ENCODE measurements around the gene GATM.

GATM gene, protein sequence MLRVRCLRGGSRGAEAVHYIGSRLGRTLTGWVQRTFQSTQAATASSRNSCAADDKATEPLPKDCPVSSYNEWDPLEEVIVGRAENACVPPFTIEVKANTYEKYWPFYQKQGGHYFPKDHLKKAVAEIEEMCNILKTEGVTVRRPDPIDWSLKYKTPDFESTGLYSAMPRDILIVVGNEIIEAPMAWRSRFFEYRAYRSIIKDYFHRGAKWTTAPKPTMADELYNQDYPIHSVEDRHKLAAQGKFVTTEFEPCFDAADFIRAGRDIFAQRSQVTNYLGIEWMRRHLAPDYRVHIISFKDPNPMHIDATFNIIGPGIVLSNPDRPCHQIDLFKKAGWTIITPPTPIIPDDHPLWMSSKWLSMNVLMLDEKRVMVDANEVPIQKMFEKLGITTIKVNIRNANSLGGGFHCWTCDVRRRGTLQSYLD

DNA sequence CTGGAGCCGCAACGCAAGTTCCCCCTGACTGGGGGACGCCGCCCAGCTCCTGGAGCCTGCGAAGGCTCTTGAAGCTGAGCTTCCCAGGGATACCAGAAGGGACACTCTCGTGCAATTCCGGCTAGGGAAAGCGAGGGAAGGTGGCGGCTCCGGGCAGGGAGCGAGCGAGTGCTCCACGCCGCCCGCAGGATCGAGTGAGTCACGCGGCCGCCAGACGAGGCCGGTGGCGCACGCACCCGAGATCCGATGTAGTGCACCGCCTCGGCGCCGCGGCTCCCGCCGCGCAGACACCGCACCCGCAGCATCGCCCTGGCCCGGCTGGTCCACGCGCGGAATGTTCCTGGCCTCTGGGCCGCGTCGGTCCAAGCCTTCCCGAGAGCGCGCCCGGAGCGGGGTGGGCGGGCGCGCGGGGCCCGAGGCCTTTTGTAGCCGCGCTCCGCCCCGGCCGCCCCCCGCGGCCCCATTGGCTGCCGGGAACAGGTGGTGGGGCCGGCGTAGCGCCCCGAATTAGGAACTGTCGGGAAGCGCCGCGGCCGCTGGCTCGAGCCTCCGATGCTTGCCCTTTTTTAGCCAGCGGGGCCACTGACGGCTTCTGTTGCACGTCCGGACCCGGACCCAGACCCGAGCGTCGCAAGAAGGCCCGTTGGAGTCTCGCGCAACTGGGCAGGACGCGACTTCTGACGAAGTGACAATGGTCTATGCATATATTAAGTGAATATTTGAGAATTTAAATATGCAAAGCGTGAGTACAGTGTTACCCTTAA is at the start of gene GATM:
Gene GATM, minus strand, starts transcription at position 396 of the 764 bp plus-strand sequence. Its CDS starts 91 bp downstream, at position 305.
- H3K36me3 Mint-ChIP-seq, result no peaks in the 10 kb centered on the region
- H3K4me1 Mint-ChIP-seq, result peaks cover 22% of the 10 kb centered on the region
- H3K9me3 Mint-ChIP-seq, result no peaks in the 10 kb centered on the region
- no peak within 1 kb of the TSS for H3K27ac Mint-ChIP-seq
- H3K27me3 Mint-ChIP-seq, result peaks cover 43% of the 10 kb centered on the region
- H3K4me3 Mint-ChIP-seq, result peak within 1 kb of the TSS; percentile 78

DNA sequence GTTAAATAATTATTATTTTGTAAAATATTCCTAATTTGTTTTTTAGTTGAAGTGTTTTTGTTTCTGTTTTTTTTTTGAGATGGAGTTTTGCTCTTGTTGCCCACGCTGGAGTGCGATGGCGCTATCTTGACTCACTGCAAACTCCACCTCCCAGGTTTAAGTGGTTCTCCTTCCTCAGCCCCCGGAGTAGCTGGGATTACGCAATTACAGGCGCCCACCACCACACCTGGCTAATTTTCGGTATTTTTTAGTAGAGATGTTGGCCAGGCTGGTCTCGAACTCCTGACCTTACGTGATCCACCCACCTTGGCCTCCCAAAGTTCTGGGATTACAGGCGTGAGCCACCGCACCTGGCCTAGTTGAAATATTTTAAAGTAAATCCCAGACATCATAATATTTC is 48.7 kb upstream of the GATM start:
- H3K4me3 Mint-ChIP-seq, result no peak overlapping the region
- H3K9me3 Mint-ChIP-seq, result no peaks in the 10 kb centered on the region
- peaks cover 5% of the 10 kb centered on the region for H3K4me1 Mint-ChIP-seq
- H3K27me3 Mint-ChIP-seq, result peaks cover 2% of the 10 kb centered on the region
- peaks cover 1% of the 10 kb centered on the region for H3K36me3 Mint-ChIP-seq
- no peak overlapping the region for H3K27ac Mint-ChIP-seq

DNA sequence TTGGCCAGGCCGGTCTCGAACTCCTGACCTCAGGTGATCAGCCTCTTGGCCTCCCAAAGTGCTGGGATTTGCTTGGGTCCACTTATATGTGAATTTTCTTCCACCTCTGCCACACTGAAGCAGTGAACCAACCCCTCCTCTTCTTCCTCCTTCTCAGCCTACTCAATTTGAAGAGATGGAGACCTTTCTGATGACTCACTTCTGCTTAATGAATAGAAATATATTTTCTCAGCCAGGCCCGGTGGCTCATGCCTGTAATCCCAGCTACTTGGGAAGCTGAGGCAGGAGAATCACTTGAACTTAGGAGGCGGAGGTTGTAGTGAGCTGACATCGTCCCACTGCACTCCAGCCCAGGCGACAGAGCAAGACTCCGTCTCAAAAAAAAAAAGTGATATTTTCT is 46.8 kb upstream of the GATM start:
- no peak overlapping the region for H3K27ac Mint-ChIP-seq
- H3K27me3 Mint-ChIP-seq, result no peaks in the 10 kb centered on the region
- peaks cover 5% of the 10 kb centered on the region for H3K36me3 Mint-ChIP-seq
- no peak overlapping the region for H3K4me3 Mint-ChIP-seq
- no peaks in the 10 kb centered on the region for H3K4me1 Mint-ChIP-seq
- no peaks in the 10 kb centered on the region for H3K9me3 Mint-ChIP-seq

DNA sequence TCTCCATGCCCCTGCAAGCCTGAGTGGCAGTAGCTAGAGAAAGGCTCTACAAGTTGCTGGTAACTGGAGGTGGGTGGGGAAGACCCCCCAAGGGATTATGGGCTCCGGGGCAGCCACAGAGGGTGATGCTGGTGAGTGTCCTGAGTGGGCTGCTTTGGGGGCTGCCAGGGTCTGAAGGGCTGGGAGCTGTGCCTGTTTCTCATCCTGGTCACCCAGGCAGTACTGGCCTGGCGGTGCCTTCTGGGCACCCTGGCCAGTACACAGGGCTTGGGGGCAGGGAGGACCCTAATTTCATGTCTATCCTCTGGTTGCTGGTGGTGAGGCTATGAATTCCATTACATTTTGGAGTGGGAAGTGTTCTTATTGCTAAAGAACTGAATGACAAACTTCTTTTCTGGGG is 46.1 kb upstream of the GATM start:
- Mint-ChIP-seq H3K4me3 (no peak overlapping the region), H3K4me1 (no peaks in the 10 kb centered on the region), H3K36me3 (peaks cover 6% of the 10 kb centered on the region), H3K27me3 (no peaks in the 10 kb centered on the region), H3K27ac (no peak overlapping the region), H3K9me3 (no peaks in the 10 kb centered on the region)

DNA sequence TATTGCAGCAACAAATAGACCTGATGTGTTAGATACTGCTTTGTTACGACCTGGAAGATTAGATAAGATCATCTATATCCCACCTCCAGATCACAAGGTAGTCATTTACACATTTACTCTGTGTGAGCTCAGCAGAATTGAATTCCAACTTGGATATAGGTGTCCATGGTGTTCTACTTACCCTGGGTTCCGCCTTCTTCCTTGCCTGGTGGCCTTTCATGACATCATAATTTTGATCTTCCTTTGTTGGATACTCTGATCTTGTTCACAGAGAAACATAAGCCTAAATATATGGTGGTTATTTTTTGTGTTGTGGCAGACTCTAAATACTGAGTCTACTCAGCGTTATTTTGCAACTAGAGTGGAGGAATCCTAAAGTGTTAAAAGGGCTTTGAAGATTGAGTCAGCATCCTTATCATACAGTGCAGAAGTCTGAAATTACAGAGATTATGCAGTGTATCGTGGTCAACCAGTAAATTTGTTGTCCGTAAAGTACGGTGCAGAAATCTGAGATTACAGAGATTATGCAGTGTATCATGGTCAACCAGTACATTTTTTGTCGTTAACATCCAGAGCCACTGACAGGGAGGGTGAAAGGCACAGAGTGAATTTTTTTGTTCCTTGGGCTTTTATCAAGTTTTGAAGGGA is 39.1 kb upstream of the GATM start:
- peaks cover 21% of the 10 kb centered on the region for H3K4me1 Mint-ChIP-seq
- H3K27ac Mint-ChIP-seq, result no peak overlapping the region
- H3K4me3 Mint-ChIP-seq, result no peak overlapping the region
- H3K27me3 Mint-ChIP-seq, result no peaks in the 10 kb centered on the region
- no peaks in the 10 kb centered on the region for H3K9me3 Mint-ChIP-seq
- H3K36me3 Mint-ChIP-seq, result peaks cover 24% of the 10 kb centered on the region

DNA sequence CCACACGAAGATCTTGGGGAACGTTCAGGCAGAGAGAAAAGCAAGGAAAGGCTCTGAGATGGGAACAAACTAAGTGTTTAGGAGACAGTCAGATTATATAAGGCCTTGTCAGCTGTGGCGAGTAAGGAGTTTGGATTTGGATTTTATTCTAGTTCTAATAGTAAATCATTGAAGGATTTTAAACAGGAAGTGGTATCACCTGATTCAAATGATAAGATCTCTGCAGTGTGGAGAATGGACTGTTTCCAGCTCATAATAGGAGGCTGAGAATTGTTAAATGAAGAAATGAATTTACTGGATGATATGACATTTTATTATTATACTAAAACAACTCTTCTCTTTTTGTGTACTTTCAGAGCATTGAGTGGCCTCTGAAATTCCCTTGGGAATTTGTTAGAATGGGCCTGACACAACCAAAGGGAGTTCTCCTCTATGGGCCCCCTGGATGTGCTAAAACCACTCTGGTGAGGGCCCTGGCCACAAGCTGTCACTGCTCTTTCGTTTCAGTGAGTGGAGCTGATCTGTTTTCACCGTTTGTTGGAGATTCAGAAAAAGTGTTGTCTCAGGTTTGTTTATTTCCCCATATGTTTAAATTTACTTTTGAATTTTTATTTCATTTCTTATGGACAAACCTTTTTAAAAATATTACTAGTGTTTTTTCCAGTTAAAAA is 36.0 kb upstream of the GATM start:
- H3K4me3 Mint-ChIP-seq, result no peak overlapping the region
- H3K9me3 Mint-ChIP-seq, result no peaks in the 10 kb centered on the region
- no peaks in the 10 kb centered on the region for H3K27me3 Mint-ChIP-seq
- no peak overlapping the region for H3K27ac Mint-ChIP-seq
- peaks cover 22% of the 10 kb centered on the region for H3K36me3 Mint-ChIP-seq
- H3K4me1 Mint-ChIP-seq, result peaks cover 22% of the 10 kb centered on the region

DNA sequence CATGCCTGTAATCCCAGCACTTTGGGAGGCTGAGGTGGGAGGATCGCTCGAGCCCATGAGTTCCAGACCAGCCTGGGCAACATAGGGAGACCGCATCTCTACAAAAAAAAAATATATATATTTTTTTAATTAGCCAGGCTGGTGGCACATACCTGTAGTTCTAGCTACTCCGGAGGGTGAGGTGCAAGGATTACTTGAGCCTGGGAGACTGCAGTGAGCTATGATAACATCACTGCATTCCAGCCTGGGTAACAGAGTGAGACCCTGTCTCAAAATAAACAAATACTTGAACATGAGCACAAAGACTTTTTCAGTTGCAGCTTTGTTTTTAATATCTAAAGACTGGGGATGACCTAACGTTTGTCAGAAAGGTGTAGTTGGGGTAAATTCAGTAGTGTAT is 31.3 kb upstream of the GATM start:
- Mint-ChIP-seq H3K27ac (no peak overlapping the region), H3K9me3 (no peaks in the 10 kb centered on the region), H3K4me3 (no peak overlapping the region), H3K4me1 (peaks cover 41% of the 10 kb centered on the region), H3K27me3 (no peaks in the 10 kb centered on the region), H3K36me3 (peaks cover 25% of the 10 kb centered on the region)

DNA sequence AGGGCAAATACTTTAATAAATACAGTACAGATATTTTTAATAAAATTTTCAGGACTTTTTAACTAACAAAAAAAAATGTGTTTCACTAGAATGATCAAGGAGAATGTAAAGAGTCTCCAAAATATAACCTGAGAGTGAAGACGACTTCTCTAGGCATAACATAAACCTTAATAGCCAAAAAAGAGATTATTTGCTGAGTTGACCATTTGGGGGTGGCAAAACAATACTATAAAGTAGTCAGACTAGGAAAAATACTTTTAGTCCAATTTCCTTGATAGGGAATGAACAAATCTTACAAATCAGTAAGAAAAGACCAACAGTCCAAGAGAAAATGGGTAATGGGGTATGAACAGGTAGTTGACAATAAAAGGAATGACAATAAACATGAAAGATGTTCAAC is 29.4 kb upstream of the GATM start:
- H3K4me1 Mint-ChIP-seq, result peaks cover 28% of the 10 kb centered on the region
- no peaks in the 10 kb centered on the region for H3K9me3 Mint-ChIP-seq
- H3K27ac Mint-ChIP-seq, result no peak overlapping the region
- peaks cover 21% of the 10 kb centered on the region for H3K36me3 Mint-ChIP-seq
- H3K27me3 Mint-ChIP-seq, result no peaks in the 10 kb centered on the region
- no peak overlapping the region for H3K4me3 Mint-ChIP-seq

DNA sequence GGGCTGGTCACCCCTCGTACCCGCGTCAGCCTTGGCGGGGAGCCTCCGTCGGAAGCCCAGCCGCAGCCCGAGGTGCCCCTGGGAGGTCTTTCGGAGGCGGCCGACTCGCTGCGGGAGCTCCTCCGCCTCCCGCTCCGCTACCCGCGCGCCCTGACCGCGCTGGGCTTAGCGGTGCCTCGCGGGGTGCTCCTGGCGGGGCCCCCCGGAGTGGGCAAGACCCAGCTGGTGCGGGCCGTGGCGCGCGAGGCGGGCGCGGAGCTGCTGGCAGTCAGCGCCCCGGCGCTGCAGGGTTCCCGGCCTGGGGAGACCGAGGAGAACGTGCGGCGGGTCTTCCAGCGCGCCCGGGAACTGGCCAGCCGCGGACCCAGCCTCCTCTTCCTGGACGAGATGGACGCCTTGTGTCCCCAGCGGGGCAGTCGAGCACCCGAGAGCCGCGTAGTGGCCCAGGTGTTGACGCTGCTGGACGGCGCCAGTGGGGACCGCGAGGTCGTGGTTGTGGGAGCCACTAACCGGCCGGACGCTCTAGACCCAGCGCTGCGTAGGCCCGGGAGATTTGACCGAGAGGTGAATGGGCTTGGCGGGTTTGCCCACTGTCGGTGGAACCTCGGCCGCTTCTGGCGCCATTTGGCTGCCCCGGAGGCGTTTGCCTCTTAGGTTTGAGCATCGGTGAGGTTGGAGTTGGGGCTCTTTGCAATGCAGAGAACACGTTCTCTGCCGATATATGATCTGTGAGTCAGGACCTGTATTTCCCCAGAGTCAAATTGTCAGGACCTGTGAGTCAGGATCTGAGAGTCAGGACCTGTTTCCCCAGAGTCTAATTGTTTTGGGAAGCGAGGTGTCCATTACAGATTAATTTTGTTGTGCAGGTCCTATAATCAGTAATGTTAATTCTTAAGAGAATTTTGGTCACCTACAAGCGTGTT is 24.9 kb upstream of the GATM start:
- no peaks in the 10 kb centered on the region for H3K27me3 Mint-ChIP-seq
- H3K36me3 Mint-ChIP-seq, result peaks cover 11% of the 10 kb centered on the region
- H3K9me3 Mint-ChIP-seq, result no peaks in the 10 kb centered on the region
- peak overlapping the region; percentile 70 for H3K27ac Mint-ChIP-seq
- H3K4me1 Mint-ChIP-seq, result peaks cover 32% of the 10 kb centered on the region
- peak overlapping the region; percentile 98 for H3K4me3 Mint-ChIP-seq

DNA sequence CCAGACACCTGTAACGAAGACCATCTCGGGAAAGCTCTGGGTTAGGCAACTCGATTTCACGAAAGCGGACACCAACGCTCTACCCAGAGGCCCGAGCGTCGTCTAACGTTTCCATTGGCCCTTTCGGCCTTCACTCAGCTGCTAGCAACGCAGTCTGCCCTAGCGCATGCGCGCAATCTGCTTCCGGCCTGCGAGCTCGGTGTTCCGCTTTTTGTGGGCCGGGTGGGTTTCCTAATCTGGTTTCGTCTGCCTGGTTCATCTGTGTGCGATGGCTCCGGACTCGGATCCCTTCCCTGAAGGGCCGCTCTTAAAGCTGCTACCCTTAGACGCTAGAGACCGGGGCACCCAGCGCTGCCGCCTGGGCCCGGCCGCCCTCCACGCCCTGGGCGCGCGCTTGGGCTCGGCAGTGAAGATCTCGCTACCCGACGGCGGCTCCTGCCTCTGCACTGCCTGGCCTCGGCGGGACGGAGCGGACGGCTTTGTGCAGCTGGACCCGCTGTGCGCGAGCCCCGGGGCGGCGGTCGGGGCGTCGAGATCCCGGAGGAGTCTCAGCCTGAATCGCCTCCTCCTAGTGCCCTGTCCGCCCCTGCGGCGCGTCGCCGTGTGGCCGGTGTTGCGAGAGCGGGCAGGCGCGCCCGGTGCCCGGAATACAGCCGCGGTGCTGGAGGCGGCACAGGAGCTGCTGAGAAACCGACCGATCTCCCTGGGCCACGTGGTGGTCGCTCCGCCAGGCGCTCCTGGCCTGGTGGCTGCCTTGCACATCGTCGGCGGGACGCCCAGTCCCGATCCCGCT is 24.0 kb upstream of the GATM start:
- Mint-ChIP-seq H3K27ac (peak overlapping the region; percentile 95), H3K4me1 (peaks cover 32% of the 10 kb centered on the region), H3K36me3 (peaks cover 10% of the 10 kb centered on the region), H3K27me3 (no peaks in the 10 kb centered on the region), H3K4me3 (peak overlapping the region; percentile 98), H3K9me3 (no peaks in the 10 kb centered on the region)

DNA sequence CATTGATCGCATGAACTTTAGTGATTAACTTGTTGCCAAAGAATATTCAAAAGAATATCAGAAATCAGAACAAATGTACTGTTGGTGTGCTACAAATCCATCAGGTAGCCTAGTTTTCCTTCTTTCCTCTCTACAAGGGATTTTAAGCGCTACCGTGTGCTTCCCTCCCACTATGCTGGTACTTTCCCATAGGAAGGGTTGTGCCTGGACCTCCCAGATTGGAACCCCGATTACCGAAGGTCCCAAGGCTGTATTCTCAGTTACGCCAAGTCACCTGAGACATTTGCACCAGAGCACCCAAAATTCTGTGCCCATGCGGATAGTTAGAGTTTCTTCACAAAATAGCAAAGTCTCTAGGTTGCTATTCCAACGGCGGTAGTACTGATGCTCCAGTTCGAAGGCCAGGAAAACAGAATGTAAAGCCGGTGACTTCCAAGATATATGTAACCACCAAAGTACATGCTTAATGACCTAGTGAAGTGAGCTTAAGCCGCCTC is 23.4 kb upstream of the GATM start:
- peaks cover 30% of the 10 kb centered on the region for H3K4me1 Mint-ChIP-seq
- H3K4me3 Mint-ChIP-seq, result peak overlapping the region; percentile 98
- H3K27ac Mint-ChIP-seq, result peak overlapping the region; percentile 95
- H3K36me3 Mint-ChIP-seq, result peaks cover 6% of the 10 kb centered on the region
- H3K27me3 Mint-ChIP-seq, result no peaks in the 10 kb centered on the region
- H3K9me3 Mint-ChIP-seq, result no peaks in the 10 kb centered on the region

DNA sequence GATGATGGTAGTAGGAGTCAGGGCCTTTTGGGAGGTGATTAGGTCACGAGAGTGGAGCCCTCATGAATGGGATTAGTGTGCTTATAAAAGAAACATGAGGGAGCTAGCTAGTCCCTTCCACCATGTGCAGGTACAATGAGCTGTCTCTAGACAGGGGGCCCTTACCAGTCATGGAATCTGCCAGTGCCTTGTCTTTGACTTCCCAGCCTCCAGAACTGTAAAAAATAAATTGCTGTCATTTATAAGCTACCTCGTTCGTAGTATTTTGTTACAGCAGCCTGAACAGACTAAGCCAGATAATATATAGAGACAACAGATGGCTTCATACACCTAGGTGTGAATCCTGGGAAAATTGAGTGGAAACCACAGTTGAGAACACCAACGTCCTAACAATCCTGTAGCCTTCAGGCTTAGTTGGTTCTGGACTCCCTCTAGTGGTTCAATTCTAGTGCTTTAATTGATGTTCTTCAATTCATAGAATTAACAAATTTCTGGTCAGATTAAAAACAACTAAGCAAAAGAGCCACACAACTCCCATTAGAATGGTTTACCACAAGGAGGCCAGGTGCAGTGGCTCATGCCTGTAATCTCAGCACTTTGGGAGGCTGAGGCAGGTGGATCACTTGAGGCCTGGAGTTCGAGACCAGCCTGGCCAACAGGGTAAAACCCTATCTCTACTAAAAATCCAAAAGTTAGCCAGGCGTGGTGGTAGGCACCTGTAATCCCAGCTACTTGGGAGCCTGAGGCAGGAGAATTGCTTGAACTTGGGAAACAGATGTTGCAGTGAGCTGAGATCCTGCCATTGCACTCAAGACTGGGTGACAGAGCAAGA is 21.3 kb upstream of the GATM start:
- Mint-ChIP-seq H3K27me3 (no peaks in the 10 kb centered on the region), H3K4me3 (no peak overlapping the region), H3K4me1 (peaks cover 13% of the 10 kb centered on the region), H3K9me3 (no peaks in the 10 kb centered on the region), H3K36me3 (no peaks in the 10 kb centered on the region), H3K27ac (no peak overlapping the region)

DNA sequence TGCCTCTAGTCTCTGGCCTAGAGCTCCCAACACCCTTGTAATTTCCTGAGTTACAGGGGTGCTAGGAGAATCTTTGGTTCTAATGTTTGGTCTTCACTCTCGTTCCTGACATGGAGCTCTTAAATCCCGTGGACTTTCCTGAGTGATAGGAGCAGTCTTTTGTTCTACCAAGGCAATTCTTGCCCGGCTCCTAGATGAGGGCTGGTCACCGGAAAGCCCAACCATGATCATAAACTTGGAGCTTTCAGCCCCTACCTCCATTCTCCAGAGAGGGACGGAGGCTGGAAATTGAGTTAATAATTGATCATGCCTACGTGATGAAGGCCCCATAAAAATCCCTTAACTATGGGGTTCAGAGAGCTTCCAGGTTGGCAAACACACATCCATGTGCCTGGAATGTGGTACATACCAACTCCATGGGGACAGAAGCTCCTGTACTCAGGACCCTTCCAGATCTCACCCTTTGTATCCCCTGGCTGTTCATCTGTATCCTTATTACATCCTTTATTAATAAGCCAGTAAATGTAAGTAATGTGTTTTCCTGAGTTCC is 18.8 kb upstream of the GATM start:
- H3K36me3 Mint-ChIP-seq, result no peaks in the 10 kb centered on the region
- peaks cover 8% of the 10 kb centered on the region for H3K4me1 Mint-ChIP-seq
- no peaks in the 10 kb centered on the region for H3K9me3 Mint-ChIP-seq
- H3K27ac Mint-ChIP-seq, result no peak overlapping the region
- no peaks in the 10 kb centered on the region for H3K27me3 Mint-ChIP-seq
- no peak overlapping the region for H3K4me3 Mint-ChIP-seq
